H9 (cell line): Measurements from ENCODE around the gene ECSIT. TPM values are rescaled to one million over a fixed set of nuclear protein-coding genes. Genes with fewer than 3 reads are reported as not detected.

Source experiments
- DNase-seq: peaks from one replicate; pipeline ENCODE4 v3.0.0-alpha.2; 2017
- H2AFZ ChIP-seq: one replicate; pipeline ENCODE4 v1.6.1; 2013; ENCODE audit warnings: mild to moderate bottlenecking, low read length, control low read depth, moderate library complexity
- H2AK5ac ChIP-seq: 2 replicates; pipeline ENCODE4 v1.6.1; 2013; ENCODE audit warnings: low read length, control low read depth, mixed read lengths; ENCODE audit not compliant: insufficient read length
- H2BK120ac ChIP-seq: one replicate; pipeline ENCODE4 v1.6.1; 2013; ENCODE audit warnings: low read depth, mild to moderate bottlenecking, low read length, control low read depth, inconsistent platforms; ENCODE audit not compliant: poor library complexity, severe bottlenecking
- H2BK12ac ChIP-seq: 2 replicates; pipeline ENCODE4 v1.6.1; 2013; ENCODE audit warnings: low read length, control low read depth, mixed read lengths, low read depth; ENCODE audit not compliant: insufficient read length
- H2BK15ac ChIP-seq: 2 replicates; pipeline ENCODE4 v1.6.1; 2013; ENCODE audit warnings: low read depth, low read length, control low read depth
- H2BK20ac ChIP-seq: one replicate; pipeline ENCODE4 v1.6.1; 2013; ENCODE audit warnings: low read depth, mild to moderate bottlenecking, low read length, control low read depth, inconsistent platforms; ENCODE audit not compliant: poor library complexity, severe bottlenecking
- H2BK5ac ChIP-seq: 2 replicates; pipeline ENCODE4 v1.6.1; 2013; ENCODE audit warnings: low read length, control low read depth, mixed read lengths; ENCODE audit not compliant: insufficient read length
- H3K14ac ChIP-seq: 2 replicates; pipeline ENCODE4 v1.6.1; 2013; ENCODE audit warnings: low read length, control low read depth; ENCODE audit not compliant: insufficient read depth
- H3K18ac ChIP-seq: 2 replicates; pipeline ENCODE4 v1.6.1; 2013; ENCODE audit warnings: low read depth, mild to moderate bottlenecking, mixed read lengths, low read length, control low read depth; ENCODE audit not compliant: insufficient read length
- H3K23ac ChIP-seq: 2 replicates; pipeline ENCODE4 v1.6.1; 2013; ENCODE audit warnings: low read length, control low read depth, mixed read lengths, low read depth; ENCODE audit not compliant: insufficient read length
- H3K23me2 ChIP-seq: 2 replicates; pipeline ENCODE4 v1.6.1; 2013; ENCODE audit warnings: low read depth, mild to moderate bottlenecking, mixed read lengths, low read length, control low read depth; ENCODE audit not compliant: insufficient read length, poor library complexity, severe bottlenecking
- H3K27ac ChIP-seq: 2 replicates; pipeline ENCODE4 v1.5.1; 2013; ENCODE audit warnings: low read length, control low read depth, mixed read lengths, low read depth; ENCODE audit not compliant: insufficient read length
- H3K27me3 ChIP-seq: 2 replicates; pipeline ENCODE4 v1.6.1; 2013; ENCODE audit warnings: low read length, control low read depth, inconsistent platforms; ENCODE audit not compliant: insufficient read depth
- H3K4ac ChIP-seq: 2 replicates; pipeline ENCODE4 v1.6.1; 2013; ENCODE audit warnings: low read depth, mild to moderate bottlenecking, control low read depth, inconsistent platforms, low read length, moderate library complexity
- H3K4me1 ChIP-seq: 2 replicates; pipeline ENCODE4 v1.6.1; 2013; ENCODE audit warnings: low read length, control low read depth, inconsistent platforms; ENCODE audit not compliant: insufficient read depth
- H3K4me2 ChIP-seq: 2 replicates; pipeline ENCODE4 v1.6.1; 2013; ENCODE audit warnings: low read length, control low read depth, mixed read lengths; ENCODE audit not compliant: insufficient read length, insufficient read depth
- H3K56ac ChIP-seq: 2 replicates; pipeline ENCODE4 v1.6.1; 2013; ENCODE audit warnings: low read depth, mild to moderate bottlenecking, mixed read lengths, low read length, control low read depth; ENCODE audit not compliant: insufficient read length
- H3K79me1 ChIP-seq: 2 replicates; pipeline ENCODE4 v1.6.1; 2013; ENCODE audit warnings: low read depth, mild to moderate bottlenecking, moderate library complexity, low read length, control low read depth, inconsistent platforms; ENCODE audit not compliant: insufficient read depth, poor library complexity, severe bottlenecking
- H3K79me2 ChIP-seq: 2 replicates; pipeline ENCODE4 v1.6.1; 2013; ENCODE audit warnings: low read length, control low read depth, inconsistent platforms; ENCODE audit not compliant: insufficient read depth
- H3K9ac ChIP-seq: 2 replicates; pipeline ENCODE4 v1.6.1; 2013; ENCODE audit warnings: low read length, control low read depth, mixed read lengths; ENCODE audit not compliant: insufficient read length; ENCODE audit errors: extremely low read depth
- H3K9me3 ChIP-seq: one replicate; pipeline ENCODE4 v1.6.1; 2013; ENCODE audit warnings: low read depth, low read length, inconsistent platforms; ENCODE audit not compliant: control insufficient read depth
- H3T11ph ChIP-seq: one replicate; pipeline ENCODE4 v1.6.1; 2013; ENCODE audit warnings: mild to moderate bottlenecking, low read length, control low read depth, inconsistent platforms
- H4K20me1 ChIP-seq: one replicate; pipeline ENCODE4 v1.6.1; 2013; ENCODE audit not compliant: control insufficient read depth, insufficient read length, insufficient read depth
- H4K5ac ChIP-seq: 2 replicates; pipeline ENCODE4 v1.6.1; 2013; ENCODE audit warnings: low read depth, mild to moderate bottlenecking, mixed read lengths, low read length, control low read depth; ENCODE audit not compliant: insufficient read length
- H4K8ac ChIP-seq: replicated peaks from 2 replicates; pipeline ENCODE4 v1.6.1; 2013; ENCODE audit warnings: low read length, control low read depth, mixed read lengths, low read depth; ENCODE audit not compliant: insufficient read length
- H4K91ac ChIP-seq: 2 replicates; pipeline ENCODE4 v1.6.1; 2013; ENCODE audit warnings: low read depth, mild to moderate bottlenecking, moderate library complexity, mixed read lengths, low read length, control low read depth; ENCODE audit not compliant: insufficient read length
- H3K27ac Mint-ChIP-seq, 3 experiments: 2 replicates in 2 of 3; 3 replicates in 1 of 3; pipeline ENCODE4 v1.8.0; 2020 to 2021; ENCODE audit warnings: mixed read lengths in 3 of 3, mild to moderate bottlenecking in 1 of 3, moderate library complexity in 1 of 3
- H3K27me3 Mint-ChIP-seq: 2 replicates; pipeline ENCODE4 v1.8.0; 2021; ENCODE audit warnings: low read depth, mild to moderate bottlenecking, moderate library complexity, mixed read lengths
- H3K36me3 Mint-ChIP-seq, 3 experiments: 2 replicates in 2 of 3; 3 replicates in 1 of 3; pipeline ENCODE4 v1.8.0; 2020 to 2021; ENCODE audit warnings: low read depth in 3 of 3, mixed read lengths in 3 of 3; ENCODE audit not compliant: insufficient read depth in 1 of 3
- H3K4me1 Mint-ChIP-seq, 2 experiments: 2 replicates each; pipeline ENCODE4 v1.8.0; 2020; ENCODE audit warnings: mixed read lengths in 2 of 2
- H3K4me3 Mint-ChIP-seq, 2 experiments: 2 replicates in 1 of 2; 3 replicates in 1 of 2; pipeline ENCODE4 v1.8.0; 2020 to 2021; ENCODE audit warnings: mild to moderate bottlenecking in 2 of 2, mixed read lengths in 2 of 2, moderate library complexity in 1 of 2
- H3K9me3 Mint-ChIP-seq, 2 experiments: 2 replicates in 1 of 2; 3 replicates in 1 of 2; pipeline ENCODE4 v1.8.0; 2020; ENCODE audit warnings: mild to moderate bottlenecking in 2 of 2, mixed read lengths in 2 of 2, moderate library complexity in 1 of 2
- WGBS: extraction: QIAGEN DNeasy Blood & Tissue Kit; methylation state at CpG from one replicate; pipeline ENCODE4 v1.1.7; 2013; ENCODE audit warnings: missing lambda C conversion rate, low lambda C conversion rate, mixed read lengths; ENCODE audit not compliant: insufficient read length; ENCODE audit errors: extremely low coverage; 5-methylcytosine and 5-hydroxymethylcytosine counted together
- total RNA-seq: library from RNA; stranded (reverse); gene quantifications from 2 replicates; pipeline ENCODE4 v1.2.1, GENCODE V29; 2021
- TF ChIP-seq, protein P1 (sequence below): fragments of 200-600 bp; sonication (generic); conservative IDR thresholded peaks from 3 replicates; pipeline ENCODE4 v1.8.0; 2021; ENCODE audit warnings: antibody characterized with exemption, mild to moderate bottlenecking

Gene ECSIT
- total RNA-seq, 1 experiment from 2014 or later = 42.4 TPM

DNA sequence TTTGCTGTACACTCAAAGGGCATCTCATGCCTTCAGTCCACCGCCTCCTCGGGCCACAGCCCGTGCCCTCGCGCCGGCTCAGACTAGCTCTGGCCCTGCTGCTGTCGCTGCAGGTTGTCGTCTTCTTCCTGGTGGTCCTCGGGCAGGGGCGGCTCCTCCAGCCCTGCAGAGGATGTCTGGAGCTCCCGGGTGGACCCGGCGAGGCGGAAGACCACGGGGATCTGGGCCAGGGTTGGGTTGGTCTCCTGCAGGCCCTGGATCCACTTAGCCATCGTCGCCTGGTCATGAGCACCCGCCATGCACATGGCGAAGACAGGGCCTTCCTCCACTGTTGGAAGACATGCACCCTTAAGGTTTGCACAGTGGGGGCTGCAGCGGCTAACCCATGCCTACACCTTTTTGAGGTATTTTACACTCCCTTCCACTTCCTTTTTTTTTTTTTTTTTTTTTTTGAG lies 22.8 kb downstream of the ECSIT start:
- no peak overlapping the region for H2AK5ac ChIP-seq
- H4K5ac ChIP-seq = no peak overlapping the region
- no peak overlapping the region for H4K91ac ChIP-seq
- no peaks in the 10 kb centered on the region for H3K27me3 ChIP-seq
- H3K9ac ChIP-seq = peak overlapping the region; percentile 71
- H3K56ac ChIP-seq = no peak overlapping the region
- Mint-ChIP-seq H3K4me1 (peaks cover 10 to 13% of the 10 kb centered on the region in 2 experiments), H3K4me3 (peak overlapping the region; percentile 81 to 90), H3K36me3 (peaks cover 0 to 9% (median 3%) of the 10 kb centered on the region in 3 experiments; a peak in 4 of 7 replicates), H3K27ac (peak overlapping the region in 2 of 3 experiments; percentile 81 to 96; a peak in 4 of 7 replicates), H3K9me3 (no peaks in the 10 kb centered on the region), H3K27me3 (no peaks in the 10 kb centered on the region)
- peak overlapping the region; percentile 63 for H3K4me2 ChIP-seq
- no peak overlapping the region for H3K23ac ChIP-seq
- H4K8ac ChIP-seq = no peak overlapping the region
- no peak overlapping the region for H2BK120ac ChIP-seq
- H3K18ac ChIP-seq = peak overlapping the region; percentile 68
- no peak overlapping the region for H2AFZ ChIP-seq
- H3K27ac ChIP-seq = no peak overlapping the region
- no peak overlapping the region for H2BK20ac ChIP-seq
- no peaks in the 10 kb centered on the region for H3K9me3 ChIP-seq
- no peak overlapping the region for H2BK12ac ChIP-seq
- H3K79me1 ChIP-seq = no peaks in the 10 kb centered on the region
- H4K20me1 ChIP-seq = no peaks in the 10 kb centered on the region
- H2BK5ac ChIP-seq = no peak overlapping the region
- H3K79me2 ChIP-seq = no peaks in the 10 kb centered on the region
- TF ChIP-seq, protein P1, sequence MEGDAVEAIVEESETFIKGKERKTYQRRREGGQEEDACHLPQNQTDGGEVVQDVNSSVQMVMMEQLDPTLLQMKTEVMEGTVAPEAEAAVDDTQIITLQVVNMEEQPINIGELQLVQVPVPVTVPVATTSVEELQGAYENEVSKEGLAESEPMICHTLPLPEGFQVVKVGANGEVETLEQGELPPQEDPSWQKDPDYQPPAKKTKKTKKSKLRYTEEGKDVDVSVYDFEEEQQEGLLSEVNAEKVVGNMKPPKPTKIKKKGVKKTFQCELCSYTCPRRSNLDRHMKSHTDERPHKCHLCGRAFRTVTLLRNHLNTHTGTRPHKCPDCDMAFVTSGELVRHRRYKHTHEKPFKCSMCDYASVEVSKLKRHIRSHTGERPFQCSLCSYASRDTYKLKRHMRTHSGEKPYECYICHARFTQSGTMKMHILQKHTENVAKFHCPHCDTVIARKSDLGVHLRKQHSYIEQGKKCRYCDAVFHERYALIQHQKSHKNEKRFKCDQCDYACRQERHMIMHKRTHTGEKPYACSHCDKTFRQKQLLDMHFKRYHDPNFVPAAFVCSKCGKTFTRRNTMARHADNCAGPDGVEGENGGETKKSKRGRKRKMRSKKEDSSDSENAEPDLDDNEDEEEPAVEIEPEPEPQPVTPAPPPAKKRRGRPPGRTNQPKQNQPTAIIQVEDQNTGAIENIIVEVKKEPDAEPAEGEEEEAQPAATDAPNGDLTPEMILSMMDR = no peak
- no CpG with 5 or more reads among the region's 20 CpGs for WGBS
- H3K14ac ChIP-seq = peak overlapping the region; percentile 88; the same call in 1 of the 2 replicates
- H2BK15ac ChIP-seq = no peak overlapping the region; the same call in 1 of the 2 replicates
- no peaks in the 10 kb centered on the region for H3K4me1 ChIP-seq
- peaks cover 5% of the 10 kb centered on the region for H3K23me2 ChIP-seq
- H3K4ac ChIP-seq = no peak overlapping the region
- DNase-seq = no peak
- no peak overlapping the region for H3T11ph ChIP-seq
